Measurements from ENCODE around the gene DUOXA2.

DNA sequence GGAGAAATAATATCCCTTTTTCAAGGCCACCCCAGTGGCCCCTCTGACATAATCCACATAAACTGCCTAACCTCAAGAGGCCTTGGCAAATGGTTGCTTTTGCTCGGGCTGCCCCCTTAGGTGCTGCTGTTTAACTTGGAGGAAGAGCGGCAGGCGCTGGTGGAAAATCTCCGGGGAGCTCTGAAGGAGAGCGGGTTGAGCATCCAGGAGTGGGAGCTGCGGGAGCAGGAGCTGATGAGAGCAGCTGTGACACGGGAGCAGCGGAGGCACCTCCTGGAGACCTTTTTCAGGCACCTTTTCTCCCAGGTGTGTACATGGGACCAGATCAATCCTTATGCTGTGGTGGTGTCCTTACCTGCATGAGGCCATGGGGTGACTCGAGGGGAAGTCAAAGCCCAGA lies 30.6 kb downstream of the DUOXA2 start:
- TF ChIP-seq POLR2AphosphoS5 (IDR thresholded peaks at IDR 0.05; ENCODE audit: borderline replicate concordance, low read depth, low read length) (no peak), EZH2 (IDR thresholded peaks at IDR 0.05) (no peak), FOXP2 (optimal IDR thresholded peaks at IDR 0.05; ENCODE audit: control extremely low read depth, extremely low read length, insufficient read depth) (no peak)
